Naive thymus-derived CD8-positive, alpha-beta T cell (primary cell): ENCODE results near the gene RBX1. TPM values are rescaled to one million over a fixed set of nuclear protein-coding genes. Genes with fewer than 3 reads are reported as not detected.

Experiments used
- ATAC-seq, 2 donors: fragments of 150-1000 bp; cut with Tn5 transposase in 1 of 2; sonication (Bioruptor Pico), chemical (Tn5 transposase) in 1 of 2; 1 replicate in 1 of 2; 2 replicates in 1 of 2; pipeline ENCODE4 v1.10.0; 2021; ENCODE audit warnings: mild to moderate bottlenecking in 2 of 2, moderate library complexity in 2 of 2
- POLR2A ChIA-PET: fragments of 350-600 bp; sonication (Branson Sonifier 250); formaldehyde crosslinking; loops from one replicate; lab custom pipeline; 2021; ENCODE audit warnings: antibody characterized with exemption; lab: Charles Lee
- DNase-seq, 10 donors: peaks; one replicate each; pipeline versions ENCODE4 v3.0.0 to v3.0.0-alpha.2; 2020 to 2022
- H3K27ac Mint-ChIP-seq, 10 donors: one replicate each; pipeline ENCODE4 v1.8.0; 2020 to 2022; ENCODE audit warnings: mild to moderate bottlenecking in 10 of 10, mixed read lengths in 10 of 10, moderate library complexity in 4 of 10, inconsistent platforms in 1 of 10
- H3K27me3 Mint-ChIP-seq, 5 donors: one replicate each; pipeline ENCODE4 v1.8.0; 2021 to 2022; ENCODE audit warnings: mixed read lengths in 5 of 5
- H3K36me3 Mint-ChIP-seq, 3 donors: one replicate each; pipeline ENCODE4 v1.8.0; 2020 to 2022; ENCODE audit warnings: mixed read lengths in 3 of 3, mild to moderate bottlenecking in 2 of 3, inconsistent platforms in 1 of 3
- H3K4me1 Mint-ChIP-seq, 4 donors: one replicate each; pipeline ENCODE4 v1.8.0; 2021 to 2022; ENCODE audit warnings: mixed read lengths in 4 of 4
- H3K4me3 Mint-ChIP-seq, 10 donors: one replicate each; pipeline ENCODE4 v1.8.0; 2020 to 2022; ENCODE audit warnings: mild to moderate bottlenecking in 10 of 10, mixed read lengths in 10 of 10, moderate library complexity in 6 of 10, inconsistent platforms in 1 of 10
- H3K9me3 Mint-ChIP-seq, 9 donors: one replicate each; pipeline ENCODE4 v1.8.0; 2020 to 2022; ENCODE audit warnings: mixed read lengths in 9 of 9, mild to moderate bottlenecking in 3 of 9, inconsistent platforms in 1 of 9, moderate library complexity in 1 of 9
- polyA plus RNA-seq, 3 donors: library from polyadenylated mRNA; unstranded; fragments of 300-500 nt; fragmentation: Illumina TruSeq; gene quantifications; one replicate each; pipeline ENCODE4 v1.2.3, GENCODE V29; 2021
- total RNA-seq, 8 experiments: library from RNA in 2 of 8; stranded (reverse) in 2 of 8; gene quantifications; one replicate each; pipeline ENCODE4 v1.2.3 and lab custom pipeline; 2021 to 2026

The RBX1 gene
- total and polyA plus RNA-seq, 5 experiments from 2014 or later: 37.0 to 152 (median 134) TPM

GRCh38 chr22:40951795-40952605 is 822 bp downstream of the RBX1 start:
- peak overlapping the region; percentile 98 to 100 (median 99) for H3K27ac Mint-ChIP-seq
- POLR2A ChIA-PET: interaction anchor here (0.6 to 5.9 kb wide), 29 partner anchors 8 to 1351 kb away, joined by 3 to 142 read pairs (median 4); partner anchors contain the start of genes ACO2, EP300, MRTFA and PHF5A

DNA sequence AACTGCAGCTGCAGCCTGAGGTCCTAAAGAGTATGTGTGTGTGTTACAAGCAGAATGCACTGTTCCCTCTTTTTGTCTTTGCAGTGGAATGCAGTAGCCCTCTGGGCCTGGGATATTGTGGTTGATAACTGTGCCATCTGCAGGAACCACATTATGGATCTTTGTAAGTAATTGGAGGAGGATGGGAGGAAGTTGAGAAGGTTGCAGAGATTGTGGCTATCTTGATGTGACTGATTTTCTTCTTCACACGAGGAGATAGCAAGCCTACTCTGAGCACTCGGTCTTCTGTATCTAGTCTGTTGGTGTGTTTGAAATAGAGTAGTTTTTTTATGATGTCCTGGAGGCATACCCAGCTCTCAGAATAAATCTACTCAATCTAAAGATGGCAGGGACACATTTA is 2.3 kb downstream of the RBX1 start:
- no peak for ATAC-seq
- POLR2A ChIA-PET: interaction anchor here (0.5 kb wide), 1 partner anchor 140 kb away, joined by 3 read pairs; no protein-coding TSS in a partner anchor
- peak overlapping the region in 9 of 10 donors; percentile 7 to 64 (median 38) for H3K4me3 Mint-ChIP-seq
- peak overlapping the region in 9 of 10 donors; percentile 44 to 99 (median 71) for H3K27ac Mint-ChIP-seq
- peaks cover 14 to 44% (median 35%) of the 10 kb centered on the region in 4 donors for H3K4me1 Mint-ChIP-seq
- peaks cover 0 to 2% (median 0%) of the 10 kb centered on the region in 5 donors for H3K27me3 Mint-ChIP-seq
- DNase-seq: no peak
- peaks cover 0 to 35% (median 2%) of the 10 kb centered on the region in 3 donors for H3K36me3 Mint-ChIP-seq
- H3K9me3 Mint-ChIP-seq: no peaks in the 10 kb centered on the region

More at GRCh38 chr22:40951795-40952605, 822 bp downstream of the RBX1 start:
- Mint-ChIP-seq H3K4me1 (peaks cover 12 to 39% (median 32%) of the 10 kb centered on the region in 4 donors), H3K27me3 (peaks cover 0 to 2% (median 0%) of the 10 kb centered on the region in 5 donors), H3K4me3 (peak overlapping the region; percentile 97 to 100 (median 99)), H3K9me3 (no peaks in the 10 kb centered on the region), H3K36me3 (peaks cover 0 to 27% (median 2%) of the 10 kb centered on the region in 3 donors)
- DNase-seq (peak in 1 of 10 donors; percentile 7), ATAC-seq (peak; percentile 0 to 6)

DNA sequence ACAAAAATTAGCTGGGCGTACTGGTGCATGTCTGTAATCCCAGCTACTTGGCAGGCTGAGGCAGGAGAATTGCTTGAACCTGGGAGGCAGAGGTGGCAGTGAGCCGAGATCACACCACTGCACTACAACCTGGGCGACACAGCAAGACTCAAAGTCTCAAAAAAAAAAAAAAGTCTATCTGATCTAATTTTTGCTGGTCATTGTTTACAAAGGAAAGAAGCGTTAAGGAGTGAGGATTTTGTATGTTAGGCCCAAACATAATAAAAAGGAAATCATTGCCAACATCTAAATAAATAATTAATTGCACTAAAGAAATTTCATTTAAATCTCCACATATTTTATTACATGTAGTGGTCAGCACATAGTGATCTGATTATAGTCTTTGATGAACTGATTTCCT is 2.9 kb downstream of the RBX1 start:
- Mint-ChIP-seq H3K27me3 (peaks cover 0 to 2% (median 0%) of the 10 kb centered on the region in 5 donors), H3K4me1 (peaks cover 14 to 48% (median 36%) of the 10 kb centered on the region in 4 donors), H3K36me3 (peaks cover 0 to 40% (median 2%) of the 10 kb centered on the region in 3 donors), H3K27ac (peak overlapping the region in 7 of 10 donors; percentile 20 to 99 (median 51)), H3K4me3 (peak overlapping the region in 4 of 10 donors; percentile 1 to 64 (median 13)), H3K9me3 (no peaks in the 10 kb centered on the region)
- POLR2A ChIA-PET: interaction anchor here (0.5 kb wide), 1 partner anchor 139 kb away, joined by 3 read pairs; no protein-coding TSS in a partner anchor
- no peak for ATAC-seq
- DNase-seq: no peak

DNA sequence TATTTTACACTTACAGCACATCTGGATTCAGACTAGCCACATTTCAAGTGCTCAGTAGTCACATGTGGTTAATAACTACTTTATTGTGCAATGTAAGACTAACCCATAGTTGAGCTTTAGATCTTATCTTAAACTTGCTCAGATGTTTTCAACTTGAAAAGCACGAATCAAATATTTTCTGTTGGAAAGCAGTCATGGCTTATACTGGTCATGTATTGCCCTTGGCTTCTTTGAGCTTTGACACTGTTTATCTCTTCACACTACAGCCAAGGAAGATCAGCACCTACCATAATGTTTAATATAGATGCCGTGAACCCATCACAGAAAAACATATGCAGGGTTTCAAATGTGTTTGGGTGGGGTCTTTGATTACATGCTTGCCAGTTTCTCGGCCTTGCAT is 4.4 kb downstream of the RBX1 start:
- Mint-ChIP-seq H3K4me1 (peaks cover 23 to 55% (median 40%) of the 10 kb centered on the region in 4 donors), H3K9me3 (no peaks in the 10 kb centered on the region), H3K27ac (peak overlapping the region in 2 of 10 donors; percentile 29 to 43), H3K36me3 (peaks cover 0 to 52% (median 2%) of the 10 kb centered on the region in 3 donors), H3K27me3 (peaks cover 0 to 2% (median 0%) of the 10 kb centered on the region in 5 donors), H3K4me3 (no peak overlapping the region)
- DNase-seq: no peak
- ATAC-seq: no peak
- POLR2A ChIA-PET: interaction anchor here (1.6 kb wide), 1 partner anchor 67 kb away, joined by 4 read pairs; no protein-coding TSS in a partner anchor

DNA sequence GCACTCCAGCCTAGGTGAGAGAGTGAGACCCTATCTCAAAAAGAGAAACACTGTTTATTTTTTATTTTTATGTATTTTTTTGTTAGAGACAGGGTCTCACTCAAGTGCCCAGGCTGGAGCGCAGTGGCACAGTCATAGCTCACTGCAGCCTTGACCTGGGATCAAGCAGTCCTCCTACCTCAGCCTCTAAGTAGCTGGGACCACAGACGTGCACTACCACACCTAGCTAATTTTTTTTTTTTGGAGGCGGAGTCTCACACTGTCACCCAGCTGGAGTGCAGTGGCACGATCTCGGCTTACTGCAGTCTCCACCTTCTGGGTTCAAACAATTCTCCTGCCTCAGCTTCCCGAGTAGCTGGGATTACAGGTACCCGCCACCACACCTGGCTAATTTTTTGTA is 6.4 kb downstream of the RBX1 start:
- DNase-seq (no peak), ATAC-seq (no peak)
- Mint-ChIP-seq H3K4me3 (no peak overlapping the region), H3K27ac (peak overlapping the region in 1 of 10 donors; percentile 52), H3K27me3 (no peaks in the 10 kb centered on the region), H3K36me3 (peaks cover 0 to 67% (median 2%) of the 10 kb centered on the region in 3 donors), H3K9me3 (no peaks in the 10 kb centered on the region), H3K4me1 (peaks cover 17 to 52% (median 30%) of the 10 kb centered on the region in 4 donors)
- POLR2A ChIA-PET: interaction anchor here (1.2 kb wide), 1 partner anchor 15 kb away, joined by 4 read pairs; no protein-coding TSS in a partner anchor

DNA sequence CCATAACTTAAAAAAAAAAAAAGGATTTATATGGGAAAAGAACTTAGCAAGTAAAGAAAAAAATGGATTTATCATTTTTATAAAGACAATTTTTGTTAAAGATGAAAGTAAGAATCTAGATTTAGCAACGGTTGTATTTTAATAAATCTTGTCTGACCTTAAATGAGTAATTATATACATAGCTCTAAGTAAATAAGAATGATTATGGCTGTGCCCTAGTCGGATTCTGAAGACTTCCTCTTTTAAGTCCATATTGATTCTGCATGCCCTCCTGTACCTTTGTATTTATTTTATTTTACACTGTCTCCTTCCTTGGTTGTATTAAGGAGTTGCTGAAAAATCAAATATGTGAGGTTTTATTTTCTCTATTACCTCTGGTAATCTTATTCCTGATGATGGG is 7.1 kb downstream of the RBX1 start:
- ATAC-seq: no peak
- Mint-ChIP-seq H3K4me3 (no peak overlapping the region), H3K27ac (peak overlapping the region in 3 of 10 donors; percentile 34 to 44 (median 41)), H3K36me3 (peaks cover 0 to 68% (median 2%) of the 10 kb centered on the region in 3 donors), H3K9me3 (no peaks in the 10 kb centered on the region), H3K4me1 (peaks cover 17 to 46% (median 25%) of the 10 kb centered on the region in 4 donors), H3K27me3 (no peaks in the 10 kb centered on the region)
- POLR2A ChIA-PET: interaction anchor here (1.2 kb wide), 1 partner anchor 14 kb away, joined by 4 read pairs; no protein-coding TSS in a partner anchor
- no peak for DNase-seq

DNA sequence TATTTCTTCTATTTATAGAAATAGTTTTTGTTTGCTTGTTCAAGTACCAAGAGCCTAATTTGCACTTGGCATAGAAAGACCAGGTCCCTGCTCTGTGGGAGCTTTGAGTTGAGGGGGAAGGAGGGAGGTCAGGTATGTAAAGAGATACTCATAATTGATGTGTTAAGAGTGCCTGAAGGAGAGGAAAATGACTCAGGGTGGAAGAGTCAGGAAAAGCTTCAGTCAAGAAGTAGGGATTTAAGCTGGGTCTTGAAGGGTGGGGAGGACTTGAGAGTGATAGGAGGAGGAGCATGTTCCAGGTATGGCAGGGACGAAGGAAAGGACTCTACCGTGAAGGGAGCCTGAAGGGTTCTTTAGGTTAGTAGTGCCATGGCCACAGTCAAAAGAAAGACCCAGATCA is 9.0 kb downstream of the RBX1 start:
- POLR2A ChIA-PET: interaction anchor here (0.5 to 1.1 kb wide), 4 partner anchors 9 to 1418 kb away, joined by 3 to 7 read pairs (median 5); partner anchors contain the start of gene RBX1
- Mint-ChIP-seq H3K36me3 (peaks cover 0 to 67% (median 2%) of the 10 kb centered on the region in 3 donors), H3K27me3 (no peaks in the 10 kb centered on the region), H3K9me3 (no peaks in the 10 kb centered on the region), H3K27ac (peak overlapping the region; percentile 4 to 92 (median 74)), H3K4me1 (peaks cover 8 to 41% (median 15%) of the 10 kb centered on the region in 4 donors), H3K4me3 (no peak overlapping the region)
- DNase-seq (no peak), ATAC-seq (no peak)

- Mint-ChIP-seq H3K27me3 (no peaks in the 10 kb centered on the region), H3K4me3 (no peak overlapping the region), H3K27ac (peak overlapping the region in 4 of 10 donors; percentile 13 to 83 (median 70)), H3K4me1 (peaks cover 2 to 19% (median 13%) of the 10 kb centered on the region in 4 donors), H3K9me3 (no peaks in the 10 kb centered on the region), H3K36me3 (peaks cover 0 to 79% (median 2%) of the 10 kb centered on the region in 3 donors)
- no peak for DNase-seq
- ATAC-seq: no peak
- POLR2A ChIA-PET: interaction anchor here (1.0 kb wide), 1 partner anchor 14 kb away, joined by 4 read pairs; no protein-coding TSS in a partner anchor
Observed at GRCh38 chr22:40965936-40966725, 15.0 kb downstream of the RBX1 start.

- peak overlapping the region in 4 of 10 donors; percentile 13 to 58 (median 30) for H3K27ac Mint-ChIP-seq
- DNase-seq (no peak), ATAC-seq (no peak)
- H3K9me3 Mint-ChIP-seq: no peaks in the 10 kb centered on the region
- no peaks in the 10 kb centered on the region for H3K27me3 Mint-ChIP-seq
- POLR2A ChIA-PET: interaction anchor here (1.0 kb wide), 1 partner anchor 15 kb away, joined by 4 read pairs; no protein-coding TSS in a partner anchor
- peaks cover 2 to 16% (median 13%) of the 10 kb centered on the region in 4 donors for H3K4me1 Mint-ChIP-seq
- H3K4me3 Mint-ChIP-seq: no peak overlapping the region
- peaks cover 0 to 78% (median 2%) of the 10 kb centered on the region in 3 donors for H3K36me3 Mint-ChIP-seq
Observed at GRCh38 chr22:40966726-40967085, 15.5 kb downstream of the RBX1 start.

- DNase-seq: no peak
- H3K27ac Mint-ChIP-seq: peak overlapping the region in 4 of 10 donors; percentile 3 to 58 (median 30)
- H3K4me1 Mint-ChIP-seq: peaks cover 2 to 15% (median 13%) of the 10 kb centered on the region in 4 donors
- no peaks in the 10 kb centered on the region for H3K9me3 Mint-ChIP-seq
- ATAC-seq: no peak
- no peak overlapping the region for H3K4me3 Mint-ChIP-seq
- POLR2A ChIA-PET: interaction anchor here (0.7 to 1.0 kb wide), 2 partner anchors 15 to 16 kb away, joined by 4 read pairs; partner anchors contain the start of gene RBX1
- H3K36me3 Mint-ChIP-seq: peaks cover 0 to 78% (median 2%) of the 10 kb centered on the region in 3 donors
- no peaks in the 10 kb centered on the region for H3K27me3 Mint-ChIP-seq
Observed at GRCh38 chr22:40967111-40967760, 16.1 kb downstream of the RBX1 start.

GRCh38 chr22:40972587-40972986 is 21.4 kb downstream of the RBX1 start:
- Mint-ChIP-seq H3K27me3 (no peaks in the 10 kb centered on the region), H3K4me1 (no peaks in the 10 kb centered on the region), H3K27ac (peak overlapping the region in 4 of 10 donors; percentile 2 to 23 (median 15)), H3K9me3 (no peaks in the 10 kb centered on the region), H3K4me3 (no peak overlapping the region), H3K36me3 (peaks cover 0 to 48% (median 0%) of the 10 kb centered on the region in 3 donors)
- POLR2A ChIA-PET: interaction anchor here (1.1 kb wide), 1 partner anchor 15 kb away, joined by 4 read pairs; no protein-coding TSS in a partner anchor
- ATAC-seq (no peak), DNase-seq (no peak)
